Activated naive CD8-positive, alpha-beta T cell treated with anti-CD3 and anti-CD28 coated beads for 36 hours (primary cell): ENCODE measurements around the gene CACNA1S. TPM values are rescaled to one million over a fixed set of nuclear protein-coding genes. Genes with fewer than 3 reads are reported as not detected.

ENCODE experiments used
- DNase-seq: peaks from one replicate; pipeline ENCODE4 v3.0.0; 2021
- H3K27ac Mint-ChIP-seq: one replicate; pipeline ENCODE4 v1.8.0; 2022; ENCODE audit warnings: mild to moderate bottlenecking, moderate library complexity, mixed read lengths
- H3K27me3 Mint-ChIP-seq: one replicate; pipeline ENCODE4 v1.8.0; 2022; ENCODE audit warnings: mild to moderate bottlenecking, mixed read lengths
- H3K36me3 Mint-ChIP-seq: one replicate; pipeline ENCODE4 v1.8.0; 2021; ENCODE audit warnings: mild to moderate bottlenecking, mixed read lengths
- H3K4me1 Mint-ChIP-seq: one replicate; pipeline ENCODE4 v1.8.0; 2021; ENCODE audit warnings: mixed read lengths
- H3K4me3 Mint-ChIP-seq: one replicate; pipeline ENCODE4 v1.8.0; 2022; ENCODE audit warnings: mild to moderate bottlenecking, moderate library complexity, mixed read lengths
- H3K9me3 Mint-ChIP-seq: one replicate; pipeline ENCODE4 v1.8.0; 2022; ENCODE audit warnings: mixed read lengths
- total RNA-seq, 2 experiments: library from RNA; stranded (reverse); gene quantifications; one replicate each; pipeline ENCODE4 v1.2.3, GENCODE V29; 2021

Gene CACNA1S
- total RNA-seq, 2 experiments from 2014 or later = not detected

- H3K4me1 Mint-ChIP-seq = no peaks in the 10 kb centered on the region
- no peak for DNase-seq
- H3K27me3 Mint-ChIP-seq = no peaks in the 10 kb centered on the region
- H3K9me3 Mint-ChIP-seq = no peaks in the 10 kb centered on the region
- H3K27ac Mint-ChIP-seq = no peak overlapping the region
- no peak overlapping the region for H3K4me3 Mint-ChIP-seq
- no peaks in the 10 kb centered on the region for H3K36me3 Mint-ChIP-seq
These were observed 15.0 kb downstream of the CACNA1S start for GRCh38 chr1:201096977-201097856.

- no peaks in the 10 kb centered on the region for H3K4me1 Mint-ChIP-seq
- no peak overlapping the region for H3K27ac Mint-ChIP-seq
- DNase-seq = no peak
- H3K27me3 Mint-ChIP-seq = no peaks in the 10 kb centered on the region
- no peaks in the 10 kb centered on the region for H3K36me3 Mint-ChIP-seq
- no peaks in the 10 kb centered on the region for H3K9me3 Mint-ChIP-seq
- no peak overlapping the region for H3K4me3 Mint-ChIP-seq
These were observed 16.2 kb downstream of the CACNA1S start for GRCh38 chr1:201096041-201096461.

GRCh38 chr1:201095581-201095980 is 16.6 kb downstream of the CACNA1S start:
- no peaks in the 10 kb centered on the region for H3K36me3 Mint-ChIP-seq
- no peak overlapping the region for H3K27ac Mint-ChIP-seq
- no peak for DNase-seq
- no peaks in the 10 kb centered on the region for H3K27me3 Mint-ChIP-seq
- no peak overlapping the region for H3K4me3 Mint-ChIP-seq
- no peaks in the 10 kb centered on the region for H3K4me1 Mint-ChIP-seq
- no peaks in the 10 kb centered on the region for H3K9me3 Mint-ChIP-seq

GRCh38 chr1:201094832-201095231 is 17.4 kb downstream of the CACNA1S start:
- no peak for DNase-seq
- Mint-ChIP-seq H3K4me3 (no peak overlapping the region), H3K4me1 (no peaks in the 10 kb centered on the region), H3K27me3 (no peaks in the 10 kb centered on the region), H3K36me3 (no peaks in the 10 kb centered on the region), H3K9me3 (no peaks in the 10 kb centered on the region), H3K27ac (no peak overlapping the region)

- no peak overlapping the region for H3K27ac Mint-ChIP-seq
- no peak overlapping the region for H3K4me3 Mint-ChIP-seq
- DNase-seq = no peak
- no peaks in the 10 kb centered on the region for H3K36me3 Mint-ChIP-seq
- H3K27me3 Mint-ChIP-seq = no peaks in the 10 kb centered on the region
- H3K4me1 Mint-ChIP-seq = no peaks in the 10 kb centered on the region
- no peaks in the 10 kb centered on the region for H3K9me3 Mint-ChIP-seq
These were observed 18.3 kb downstream of the CACNA1S start for GRCh38 chr1:201093962-201094361.

- H3K27me3 Mint-ChIP-seq = no peaks in the 10 kb centered on the region
- no peaks in the 10 kb centered on the region for H3K9me3 Mint-ChIP-seq
- no peaks in the 10 kb centered on the region for H3K36me3 Mint-ChIP-seq
These were observed 18.7 kb downstream of the CACNA1S start for GRCh38 chr1:201093561-201093960.

GRCh38 chr1:201092738-201093137 is 19.5 kb downstream of the CACNA1S start:
- H3K36me3 Mint-ChIP-seq = no peaks in the 10 kb centered on the region
- no peak overlapping the region for H3K4me3 Mint-ChIP-seq
- no peaks in the 10 kb centered on the region for H3K4me1 Mint-ChIP-seq
- H3K27ac Mint-ChIP-seq = no peak overlapping the region
- H3K27me3 Mint-ChIP-seq = no peaks in the 10 kb centered on the region
- no peak for DNase-seq
- no peaks in the 10 kb centered on the region for H3K9me3 Mint-ChIP-seq

More at GRCh38 chr1:201093561-201093960, 18.7 kb downstream of the CACNA1S start:
- H3K27ac Mint-ChIP-seq = no peak overlapping the region
- H3K4me3 Mint-ChIP-seq = no peak overlapping the region
- H3K4me1 Mint-ChIP-seq = no peaks in the 10 kb centered on the region
- DNase-seq = no peak

GRCh38 chr1:201091256-201091655 is 21.0 kb downstream of the CACNA1S start:
- H3K4me3 Mint-ChIP-seq = no peak overlapping the region
- H3K4me1 Mint-ChIP-seq = peaks cover under 1% of the 10 kb centered on the region
- no peak for DNase-seq
- no peaks in the 10 kb centered on the region for H3K36me3 Mint-ChIP-seq
- H3K27me3 Mint-ChIP-seq = no peaks in the 10 kb centered on the region
- H3K27ac Mint-ChIP-seq = no peak overlapping the region
- no peaks in the 10 kb centered on the region for H3K9me3 Mint-ChIP-seq

GRCh38 chr1:201090541-201090940 is 21.7 kb downstream of the CACNA1S start:
- Mint-ChIP-seq H3K9me3 (no peaks in the 10 kb centered on the region), H3K27ac (no peak overlapping the region), H3K36me3 (no peaks in the 10 kb centered on the region), H3K4me1 (peaks cover 2% of the 10 kb centered on the region), H3K4me3 (no peak overlapping the region), H3K27me3 (no peaks in the 10 kb centered on the region)
- no peak for DNase-seq

- Mint-ChIP-seq H3K4me1 (peaks cover 2% of the 10 kb centered on the region), H3K36me3 (no peaks in the 10 kb centered on the region), H3K27ac (no peak overlapping the region), H3K27me3 (no peaks in the 10 kb centered on the region), H3K4me3 (no peak overlapping the region), H3K9me3 (no peaks in the 10 kb centered on the region)
- DNase-seq = no peak
These were observed 22.6 kb downstream of the CACNA1S start for GRCh38 chr1:201089596-201089995.

- H3K4me3 Mint-ChIP-seq = no peak overlapping the region
- no peak for DNase-seq
- H3K27ac Mint-ChIP-seq = no peak overlapping the region
- H3K9me3 Mint-ChIP-seq = no peaks in the 10 kb centered on the region
- H3K27me3 Mint-ChIP-seq = no peaks in the 10 kb centered on the region
- no peaks in the 10 kb centered on the region for H3K36me3 Mint-ChIP-seq
- H3K4me1 Mint-ChIP-seq = peaks cover 2% of the 10 kb centered on the region
These were observed 23.2 kb downstream of the CACNA1S start for GRCh38 chr1:201088901-201089525.

- H3K9me3 Mint-ChIP-seq = no peaks in the 10 kb centered on the region
- peaks cover 2% of the 10 kb centered on the region for H3K4me1 Mint-ChIP-seq
- DNase-seq = no peak
- H3K4me3 Mint-ChIP-seq = no peak overlapping the region
- H3K36me3 Mint-ChIP-seq = no peaks in the 10 kb centered on the region
- no peaks in the 10 kb centered on the region for H3K27me3 Mint-ChIP-seq
- H3K27ac Mint-ChIP-seq = no peak overlapping the region
These were observed 23.8 kb downstream of the CACNA1S start for GRCh38 chr1:201088395-201088794.

GRCh38 chr1:201085902-201086735 is 26.1 kb downstream of the CACNA1S start:
- Mint-ChIP-seq H3K27ac (no peak overlapping the region), H3K4me3 (no peak overlapping the region), H3K4me1 (peaks cover 2% of the 10 kb centered on the region), H3K36me3 (no peaks in the 10 kb centered on the region), H3K27me3 (no peaks in the 10 kb centered on the region), H3K9me3 (no peaks in the 10 kb centered on the region)
- DNase-seq = peak; percentile 41

GRCh38 chr1:201084295-201084694 is 27.9 kb downstream of the CACNA1S start:
- H3K36me3 Mint-ChIP-seq = no peaks in the 10 kb centered on the region
- peaks cover 2% of the 10 kb centered on the region for H3K4me1 Mint-ChIP-seq
- no peak overlapping the region for H3K4me3 Mint-ChIP-seq
- no peak overlapping the region for H3K27ac Mint-ChIP-seq
- no peak for DNase-seq
- no peaks in the 10 kb centered on the region for H3K9me3 Mint-ChIP-seq
- no peaks in the 10 kb centered on the region for H3K27me3 Mint-ChIP-seq

GRCh38 chr1:201083741-201084140 is 28.5 kb downstream of the CACNA1S start:
- Mint-ChIP-seq H3K4me1 (peaks cover 2% of the 10 kb centered on the region), H3K36me3 (no peaks in the 10 kb centered on the region), H3K27ac (no peak overlapping the region), H3K4me3 (no peak overlapping the region), H3K9me3 (no peaks in the 10 kb centered on the region), H3K27me3 (no peaks in the 10 kb centered on the region)
- DNase-seq = no peak
